Upper lobe of left lung (tissue), 6 donors: ENCODE results near the gene THUMPD1. TPM values are rescaled to one million over a fixed set of nuclear protein-coding genes. Genes with fewer than 3 reads are reported as not detected.

ENCODE experiments used
- ATAC-seq, 2 donors: fragments of 200-7000 bp; cut with Tn5 transposase; one replicate each; pipeline ENCODE4 v1.9.1; 2022; ENCODE audit warnings: mild to moderate bottlenecking in 2 of 2, moderate library complexity in 2 of 2; ENCODE audit not compliant: low FRiP score in 2 of 2
- DNase-seq, 2 donors: peaks; one replicate each; pipeline ENCODE4 v3.0.0-alpha.2; 2019 to 2020
- H3K27ac ChIP-seq, 4 donors: fragments of 200-600 bp; sonication (generic); one replicate each; pipeline ENCODE4 v1.5.1; 2016 to 2019
- H3K27me3 ChIP-seq, 4 donors: fragments of 200-600 bp; sonication (generic); one replicate each; pipeline ENCODE4 v1.5.1; 2017 to 2019
- H3K36me3 ChIP-seq, 4 donors: fragments of 200-600 bp; sonication (generic); one replicate each; pipeline ENCODE4 v1.5.1; 2016 to 2019
- H3K4me1 ChIP-seq, 4 donors: fragments of 200-600 bp; sonication (generic); one replicate each; pipeline ENCODE4 v1.5.1; 2018 to 2019
- H3K4me3 ChIP-seq, 4 donors: fragments of 200-600 bp; sonication (generic); one replicate each; pipeline ENCODE4 v1.5.1; 2017 to 2019; ENCODE audit warnings: mild to moderate bottlenecking in 2 of 4, moderate library complexity in 1 of 4
- H3K9me3 ChIP-seq, 4 donors: fragments of 200-600 bp; sonication (generic); one replicate each; pipeline ENCODE4 v1.5.1; 2018 to 2019
- EP300 ChIP-seq, 4 donors: sonication (generic); formaldehyde crosslinking; IDR thresholded peaks; one replicate each; pipeline ENCODE4 v1.5.1; 2017; ENCODE audit warnings: antibody characterized with exemption in 4 of 4, control low read depth in 2 of 4
- POLR2A ChIP-seq, 4 donors: fragments of 450-650 bp; IDR thresholded peaks; one replicate each; pipeline ENCODE4 v1.5.1; 2016 to 2017; ENCODE audit warnings: antibody characterized with exemption in 4 of 4, mild to moderate bottlenecking in 2 of 4
- POLR2AphosphoS5 ChIP-seq, 2 donors: sonication (generic); formaldehyde crosslinking; IDR thresholded peaks; one replicate each; pipeline ENCODE4 v1.5.1; 2017; ENCODE audit warnings: antibody characterized with exemption in 2 of 2
- WGBS, 2 donors: methylation state at CpG; one replicate each; pipeline ENCODE4 v1.1.5; 2017 to 2018; 5-methylcytosine and 5-hydroxymethylcytosine counted together
- total RNA-seq, 6 donors: library from RNA; depleted of rRNA in 4 of 6; stranded (reverse); fragments of >200 nt in 4 of 6; gene quantifications; one replicate each; pipeline versions ENCODE4 v1.1.0 to v1.2.1, GENCODE V29; 2016 to 2021
- TF ChIP-seq, protein P1 (sequence below), 6 experiments: fragments of 450-650 bp in 4 of 6; fragments of 200-600 bp in 2 of 6; sonication (generic) in 2 of 6; IDR thresholded peaks; one replicate each; pipeline ENCODE4 v1.5.1; 2016 to 2019; ENCODE audit warnings: antibody characterized with exemption in 6 of 6
- donor health status: DM: no; HTN: no; CAD: no; lungs with moderate emphysema.
- donor health status: DM: no; HTN: yes; CAD: no; lungs with severe emphysema.

Gene THUMPD1
- total RNA-seq, 6 donors from 2014 or later: 34.1 to 62.0 (median 41.2) TPM

- Histone ChIP-seq H3K9me3 (no peaks in the 10 kb centered on the region), H3K27ac (no peak overlapping the region), H3K4me3 (no peak overlapping the region), H3K4me1 (no peaks in the 10 kb centered on the region), H3K27me3 (no peaks in the 10 kb centered on the region), H3K36me3 (peaks cover 0 to 8% (median 0%) of the 10 kb centered on the region in 4 donors)
- TF ChIP-seq POLR2AphosphoS5 (IDR thresholded peaks at IDR 0.05) (no peak), EP300 (IDR thresholded peaks at IDR 0.05) (no peak), POLR2A (IDR thresholded peaks at IDR 0.05) (no peak)
- TF ChIP-seq, protein P1, sequence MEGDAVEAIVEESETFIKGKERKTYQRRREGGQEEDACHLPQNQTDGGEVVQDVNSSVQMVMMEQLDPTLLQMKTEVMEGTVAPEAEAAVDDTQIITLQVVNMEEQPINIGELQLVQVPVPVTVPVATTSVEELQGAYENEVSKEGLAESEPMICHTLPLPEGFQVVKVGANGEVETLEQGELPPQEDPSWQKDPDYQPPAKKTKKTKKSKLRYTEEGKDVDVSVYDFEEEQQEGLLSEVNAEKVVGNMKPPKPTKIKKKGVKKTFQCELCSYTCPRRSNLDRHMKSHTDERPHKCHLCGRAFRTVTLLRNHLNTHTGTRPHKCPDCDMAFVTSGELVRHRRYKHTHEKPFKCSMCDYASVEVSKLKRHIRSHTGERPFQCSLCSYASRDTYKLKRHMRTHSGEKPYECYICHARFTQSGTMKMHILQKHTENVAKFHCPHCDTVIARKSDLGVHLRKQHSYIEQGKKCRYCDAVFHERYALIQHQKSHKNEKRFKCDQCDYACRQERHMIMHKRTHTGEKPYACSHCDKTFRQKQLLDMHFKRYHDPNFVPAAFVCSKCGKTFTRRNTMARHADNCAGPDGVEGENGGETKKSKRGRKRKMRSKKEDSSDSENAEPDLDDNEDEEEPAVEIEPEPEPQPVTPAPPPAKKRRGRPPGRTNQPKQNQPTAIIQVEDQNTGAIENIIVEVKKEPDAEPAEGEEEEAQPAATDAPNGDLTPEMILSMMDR (IDR thresholded peaks at IDR 0.05): no peak
- WGBS, 2 donors: 74 to 77% methylated on average over 1 of the region's 1 CpG
- no peak for ATAC-seq
- DNase-seq: no peak
Measured at GRCh38 chr16:20781697-20782096, 40.1 kb upstream of the THUMPD1 start.

GRCh38 chr16:20774703-20775362 is 33.2 kb upstream of the THUMPD1 start:
- Histone ChIP-seq H3K4me3 (no peak overlapping the region), H3K27me3 (no peaks in the 10 kb centered on the region), H3K9me3 (no peaks in the 10 kb centered on the region), H3K36me3 (peaks cover 0 to 8% (median 0%) of the 10 kb centered on the region in 4 donors), H3K4me1 (no peaks in the 10 kb centered on the region), H3K27ac (no peak overlapping the region)
- ATAC-seq (peak; percentile 66 to 87), DNase-seq (peak in 1 of 2 donors; percentile 91)
- 78 to 87% methylated on average over 5 to 7 of the region's 7 CpGs for WGBS, 2 donors
- no peak for TF ChIP-seq POLR2AphosphoS5 (IDR thresholded peaks at IDR 0.05)
- TF ChIP-seq POLR2A (IDR thresholded peaks at IDR 0.05): no peak
- no peak for TF ChIP-seq EP300 (IDR thresholded peaks at IDR 0.05)
- TF ChIP-seq, protein P1 (IDR thresholded peaks at IDR 0.05): peak; percentile 41 to 74 (median 56)

GRCh38 chr16:20773679-20774078 is 32.1 kb upstream of the THUMPD1 start:
- Histone ChIP-seq H3K27ac (no peak overlapping the region), H3K36me3 (peaks cover 0 to 8% (median 0%) of the 10 kb centered on the region in 4 donors), H3K9me3 (no peaks in the 10 kb centered on the region), H3K4me1 (no peaks in the 10 kb centered on the region), H3K4me3 (no peak overlapping the region), H3K27me3 (no peaks in the 10 kb centered on the region)
- 93 to 98% methylated on average over 3 of the region's 3 CpGs for WGBS, 2 donors
- ATAC-seq (no peak), DNase-seq (no peak)
- TF ChIP-seq POLR2A (IDR thresholded peaks at IDR 0.05) (no peak), EP300 (IDR thresholded peaks at IDR 0.05) (no peak), POLR2AphosphoS5 (IDR thresholded peaks at IDR 0.05) (no peak)
- TF ChIP-seq, protein P1 (IDR thresholded peaks at IDR 0.05): no peak

DNA sequence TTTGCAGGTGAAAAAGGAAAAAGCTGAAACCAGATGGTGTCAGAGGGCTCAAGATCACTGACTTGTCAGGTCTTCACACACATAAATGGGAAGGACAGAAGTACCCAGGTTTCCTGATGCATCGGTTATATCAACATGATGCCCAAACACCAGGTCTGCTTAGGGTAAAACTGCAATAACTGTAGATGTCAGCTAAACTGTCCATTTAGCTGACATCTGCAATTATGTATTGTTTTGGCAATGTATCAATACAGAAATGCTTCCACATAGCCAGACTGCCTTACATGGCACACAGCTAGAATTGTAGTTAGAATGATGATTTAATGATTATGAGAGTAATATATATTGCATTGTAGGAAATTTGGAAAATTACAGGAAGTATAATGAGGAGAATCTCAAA is 27.2 kb upstream of the THUMPD1 start:
- no peak for ATAC-seq
- TF ChIP-seq, protein P1 (IDR thresholded peaks at IDR 0.05): no peak
- TF ChIP-seq POLR2AphosphoS5 (IDR thresholded peaks at IDR 0.05) (no peak), EP300 (IDR thresholded peaks at IDR 0.05) (no peak), POLR2A (IDR thresholded peaks at IDR 0.05) (no peak)
- Histone ChIP-seq H3K27me3 (no peaks in the 10 kb centered on the region), H3K27ac (no peak overlapping the region), H3K36me3 (no peaks in the 10 kb centered on the region), H3K4me3 (no peak overlapping the region), H3K9me3 (no peaks in the 10 kb centered on the region), H3K4me1 (peaks cover 0 to 7% (median 3%) of the 10 kb centered on the region in 4 donors)
- WGBS, 2 donors: 36 to 48% methylated on average over 1 of the region's 1 CpG
- no peak for DNase-seq

- DNase-seq (no peak), ATAC-seq (no peak)
- TF ChIP-seq POLR2A (IDR thresholded peaks at IDR 0.05): no peak
- TF ChIP-seq, protein P1 (IDR thresholded peaks at IDR 0.05): no peak
- no peak for TF ChIP-seq EP300 (IDR thresholded peaks at IDR 0.05)
- no peak for TF ChIP-seq POLR2AphosphoS5 (IDR thresholded peaks at IDR 0.05)
- 100% methylated on average over 1 of the region's 1 CpG for WGBS, 2 donors
- Histone ChIP-seq H3K36me3 (no peaks in the 10 kb centered on the region), H3K27me3 (no peaks in the 10 kb centered on the region), H3K4me3 (no peak overlapping the region), H3K4me1 (peaks cover 0 to 7% (median 3%) of the 10 kb centered on the region in 4 donors), H3K27ac (no peak overlapping the region), H3K9me3 (no peaks in the 10 kb centered on the region)
Measured at GRCh38 chr16:20768121-20768520, 26.5 kb upstream of the THUMPD1 start.
